HepG2 (cell line): ENCODE measurements around the gene GINS2. TPM values are rescaled to one million over a fixed set of nuclear protein-coding genes. Genes with fewer than 3 reads are reported as not detected.

Source experiments
- ATAC-seq: fragments of 200-7000 bp; cut with Tn5 transposase; 3 replicates; pipeline ENCODE4 v1.9.1; 2020; ENCODE audit warnings: mild to moderate bottlenecking, moderate library complexity
- BruUV-seq: library from RNA; stranded (reverse); fragments of 400-500 nt; replicated peaks from 2 replicates; lab custom pipeline; 2021; lab: Mats Ljungman, UMichigan
- CTCF ChIA-PET: fragments of 300-600 bp; formaldehyde crosslinking; extraction: SDS; loops from one replicate; lab custom pipeline; 2021; ENCODE audit warnings: low total read pairs, inconsistent platforms, low intra/inter-chr PET ratio; lab: Yijun Ruan, JAX
- POLR2A ChIA-PET: fragments of 350-600 bp; sonication (Branson Sonifier 250); formaldehyde crosslinking; loops from one replicate; lab custom pipeline; 2020; ENCODE audit warnings: antibody characterized with exemption, inconsistent platforms; lab: Yijun Ruan, JAX
- DNase-seq: peaks from one replicate; pipeline ENCODE4 v3.0.0-alpha.2; 2015; ENCODE audit warnings: low spot score
- FAIRE-seq: peaks from 3 replicates; lab custom pipeline; 2011; peaks lifted over from hg19 to GRCh38; lab: Jason Lieb, UNC
- H2AFZ ChIP-seq: one replicate; pipeline ENCODE4 v1.6.1; 2011; ENCODE audit warnings: low read length, inconsistent platforms
- H3K27ac ChIP-seq: fragments of 300-600 bp; 3 replicates; pipeline ENCODE4 v1.8.0; 2011; ENCODE audit warnings: mixed run types, mild to moderate bottlenecking, mixed read lengths, low read length, inconsistent platforms; ENCODE audit not compliant: insufficient read depth; ENCODE audit errors: extremely low read length
- H3K27me3 ChIP-seq, 2 experiments: fragments of 200-600 bp in 1 of 2; 2 replicates in 1 of 2; 3 replicates in 1 of 2; pipeline versions ENCODE4 v1.6.0 to v1.8.0; 2011; ENCODE audit warnings: low read length in 2 of 2, mild to moderate bottlenecking in 2 of 2, moderate library complexity in 2 of 2, inconsistent platforms in 1 of 2; ENCODE audit not compliant: insufficient read depth in 2 of 2, control insufficient read depth in 1 of 2
- H3K36me3 ChIP-seq, 2 experiments: fragments of 200-600 bp in 1 of 2; replicated peaks in 1 of 2; 2 replicates in 1 of 2; 3 replicates in 1 of 2; pipeline versions ENCODE4 v1.5.1 to v1.8.0; 2011; ENCODE audit warnings: low read length in 2 of 2, inconsistent platforms in 1 of 2; ENCODE audit not compliant: insufficient read depth in 2 of 2, control insufficient read depth in 1 of 2
- H3K4me1 ChIP-seq: 2 replicates; pipeline ENCODE4 v1.5.1; 2012; ENCODE audit warnings: low read length, inconsistent platforms; ENCODE audit not compliant: insufficient read depth
- H3K4me2 ChIP-seq: 2 replicates; pipeline ENCODE4 v1.6.0; 2011; ENCODE audit warnings: low read depth, low read length, inconsistent platforms
- H3K4me3 ChIP-seq, 3 experiments: fragments of 200-600 bp in 1 of 3; sonication (generic), shearing (Covaris generic) in 1 of 3; replicated peaks in 1 of 3; 2 replicates each; pipeline ENCODE4 v1.5.1; 2011 to 2016; ENCODE audit warnings: low read length in 3 of 3, inconsistent platforms in 2 of 3, low read depth in 2 of 3, mild to moderate bottlenecking in 2 of 3, control low read depth in 1 of 3, mixed read lengths in 1 of 3; ENCODE audit not compliant: insufficient read depth in 1 of 3
- H3K79me2 ChIP-seq: one replicate; pipeline ENCODE4 v1.6.1; 2011; ENCODE audit warnings: low read length, inconsistent platforms; ENCODE audit not compliant: insufficient read depth
- H3K9ac ChIP-seq: 2 replicates; pipeline ENCODE4 v1.6.0; 2011; ENCODE audit warnings: mild to moderate bottlenecking, low read depth, low read length, inconsistent platforms; ENCODE audit not compliant: insufficient read depth
- H3K9me3 ChIP-seq: 2 replicates; pipeline ENCODE4 v1.5.1; 2012; ENCODE audit warnings: mild to moderate bottlenecking, low read length
- H4K20me1 ChIP-seq: 2 replicates; pipeline ENCODE4 v1.6.0; 2011; ENCODE audit warnings: inconsistent platforms, mild to moderate bottlenecking, low read length, moderate library complexity; ENCODE audit not compliant: insufficient read depth
- AGO2 ChIP-seq: fragments of 200-400 bp; formaldehyde crosslinking; optimal IDR thresholded peaks from 2 replicates; pipeline ENCODE3; 2017; ENCODE audit warnings: mild to moderate bottlenecking, low read depth, low read length, moderate library complexity
- CENPT ChIP-seq: sonication (generic); formaldehyde crosslinking; IDR thresholded peaks from 2 replicates; pipeline ENCODE4 v1.8.0; 2022; ENCODE audit warnings: low read depth, mild to moderate bottlenecking, moderate library complexity, missing genetic modification reagents
- HINFP ChIP-seq: sonication (generic); formaldehyde crosslinking; IDR thresholded peaks from 2 replicates; pipeline ENCODE4 v1.4.0; 2020; ENCODE audit warnings: low read depth, mild to moderate bottlenecking, missing genetic modification reagents
- HNRNPK ChIP-seq: fragments of 200-400 bp; formaldehyde crosslinking; IDR thresholded peaks from 2 replicates; pipeline ENCODE4 v1.6.1; 2018; ENCODE audit warnings: low read length, low read depth, moderate library complexity, mild to moderate bottlenecking; ENCODE audit not compliant: poor library complexity, severe bottlenecking
- KAT2B ChIP-seq: fragments of 150-350 bp; IDR thresholded peaks from 2 replicates; pipeline ENCODE4 v1.6.1; 2014; ENCODE audit warnings: low read depth, low read length, borderline replicate concordance
- MTA3 ChIP-seq: sonication (generic); formaldehyde crosslinking; IDR thresholded peaks from 2 replicates; pipeline ENCODE4 v1.4.0; 2020; ENCODE audit warnings: missing genetic modification reagents
- SOX6 ChIP-seq, 2 experiments: fragments of 450-650 bp in 1 of 2; sonication (generic) in 1 of 2; formaldehyde crosslinking in 1 of 2; IDR thresholded peaks; 2 replicates each; pipeline versions ENCODE4 v1.4.0 to v1.6.1; 2017 to 2020; ENCODE audit warnings: antibody characterized with exemption in 1 of 2, mild to moderate bottlenecking in 1 of 2, missing genetic modification reagents in 1 of 2
- ZNF263 ChIP-seq: sonication (generic); formaldehyde crosslinking; IDR thresholded peaks from 2 replicates; pipeline ENCODE4 v1.4.0; 2020; ENCODE audit warnings: missing genetic modification reagents
- ZNF281 ChIP-seq: sonication (generic); formaldehyde crosslinking; IDR thresholded peaks from 2 replicates; pipeline ENCODE4 v1.4.0; 2020; ENCODE audit warnings: missing genetic modification reagents, borderline replicate concordance
- ZNF589 ChIP-seq: sonication (generic); formaldehyde crosslinking; conservative IDR thresholded peaks from 2 replicates; pipeline ENCODE4 v1.8.0; 2022; ENCODE audit warnings: mild to moderate bottlenecking, moderate library complexity, missing genetic modification reagents
- WGBS: methylation state at CpG from one replicate; pipeline ENCODE4 v1.1.6; 2017; ENCODE audit warnings: low lambda C conversion rate; 5-methylcytosine and 5-hydroxymethylcytosine counted together
- in situ Hi-C: cut with HindIII; loops from 2 replicates; pipeline ENCODE4 v1.10.0; 2017; ENCODE audit warnings: low pct_unique_long_range_greater_than_20kb; ENCODE audit not compliant: extremely low pct_ligation_motif_present
- intact Hi-C: fragments of 100-400 bp; cut with micrococcal nuclease; formaldehyde crosslinking; loops from one replicate; pipeline ENCODE4 v1.10.0; 2022; ENCODE audit not compliant: unreplicated experiment
- polyA plus RNA-seq, 8 experiments: library from polyadenylated mRNA; depleted of rRNA in 3 of 8; stranded (reverse) in 7 of 8; unstranded in 1 of 8; fragments of >200 nt; fragmentation: Illumina TruSeq in 4 of 8; extraction: Trizol in 4 of 8; gene quantifications; 2 replicates each; pipeline versions ENCODE4 v1.2.1 to v1.2.3, GENCODE V29; 2011 to 2016; ENCODE audit warnings: low read depth in 4 of 8, missing spikeins in 1 of 8, mixed read lengths in 1 of 8; ENCODE audit not compliant: insufficient read depth in 1 of 8
- total RNA-seq, 5 experiments: library from RNA; depleted of rRNA; stranded (reverse); fragments of >200 nt; fragmentation: Illumina TruSeq; extraction: Trizol; gene quantifications; 2 replicates each; pipeline ENCODE4 v1.2.3, GENCODE V29; 2016; ENCODE audit warnings: low read depth in 1 of 5

The GINS2 gene
- total and polyA plus RNA-seq, 2 of the 13 experiments (the other 11 are each of a cell fraction or from before 2014, with no cell fraction given): 10.6 to 48.3 TPM

DNA sequence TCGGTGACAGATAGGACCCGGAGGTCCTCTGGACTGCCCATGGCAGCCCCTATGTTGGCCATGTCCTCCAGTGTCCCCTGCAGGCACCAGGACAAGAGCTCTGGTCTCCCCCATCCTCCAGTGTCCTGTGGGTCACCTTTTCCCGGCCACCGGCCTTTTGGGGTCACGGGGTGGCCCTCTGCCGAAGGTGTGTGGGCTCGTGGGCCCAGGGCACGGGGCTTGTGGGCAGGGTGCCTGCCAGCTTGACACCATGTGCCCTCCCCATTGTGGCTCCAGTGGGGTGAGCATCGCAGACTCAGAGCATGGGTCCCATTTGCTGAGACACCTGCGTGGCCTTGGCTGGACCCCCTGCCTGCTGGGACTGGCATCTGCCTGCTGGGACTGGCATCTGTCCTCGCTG is 57.5 kb downstream of the GINS2 start:
- no peak for FAIRE-seq
- no peaks in the 10 kb centered on the region for H3K27me3 ChIP-seq
- intact Hi-C loops: no loop called here
- peak; percentile 7 for TF ChIP-seq AGO2
- no peak for TF ChIP-seq ZNF589 (CRISPR knock-in tag)
- TF ChIP-seq, all 625 proteins: peak for 1
- Histone ChIP-seq H3K79me2 (peaks cover 86% of the 10 kb centered on the region), H3K4me1 (0 out of 2 replicates have a peak, but pooled peaks cover 5% of the 10 kb centered on the region), H3K4me3 (no peak overlapping the region), H3K27ac (no peak overlapping the region), H2AFZ (no peak overlapping the region), H3K4me2 (no peak overlapping the region), H4K20me1 (peaks cover 95% of the 10 kb centered on the region; the same call in 1 of the 2 replicates), H3K9ac (no peak overlapping the region), H3K36me3 (peaks cover 28 to 49% of the 10 kb centered on the region in 2 experiments), H3K9me3 (peaks cover 12% of the 10 kb centered on the region)
- POLR2A ChIA-PET: no interaction called here
- DNase-seq (no peak), ATAC-seq (no peak)
- CTCF ChIA-PET: no interaction called here
- no TSS peak for BruUV-seq
- WGBS: 96% methylated on average over 5 of the region's 11 CpGs
- in situ Hi-C loops: no loop called here

GRCh38 chr16:85629853-85630252 is 58.9 kb downstream of the GINS2 start:
- ChIA-PET POLR2A (no interaction called here), CTCF (no interaction called here)
- FAIRE-seq (no peak), DNase-seq (no peak), ATAC-seq (no peak)
- Histone ChIP-seq H3K9ac (no peak overlapping the region), H3K36me3 (peaks cover 21 to 44% of the 10 kb centered on the region in 2 experiments; a peak in 4 of 5 replicates), H3K79me2 (peaks cover 90% of the 10 kb centered on the region), H3K4me3 (no peak overlapping the region), H3K9me3 (peaks cover 12% of the 10 kb centered on the region), H3K27me3 (no peaks in the 10 kb centered on the region), H3K27ac (no peak overlapping the region), H4K20me1 (peaks cover 96% of the 10 kb centered on the region; the same call in 1 of the 2 replicates), H3K4me2 (no peak overlapping the region), H2AFZ (no peak overlapping the region), H3K4me1 (0 out of 2 replicates have a peak, but pooled peaks cover 5% of the 10 kb centered on the region)
- BruUV-seq: no TSS peak
- in situ Hi-C loops (no loop called here), intact Hi-C loops (no loop called here)
- 100% methylated on average over 5 of the region's 5 CpGs for WGBS
- no peak for TF ChIP-seq HINFP (CRISPR knock-in tag)
- TF ChIP-seq ZNF263 (CRISPR knock-in tag): no peak
- no peak for TF ChIP-seq KAT2B
- no peak for TF ChIP-seq HNRNPK
- no peak for TF ChIP-seq ZNF281 (CRISPR knock-in tag)
- no peak for TF ChIP-seq CENPT
- TF ChIP-seq SOX6 (IDR thresholded peaks at IDR 0.05): no peak
- no peak for TF ChIP-seq SOX6 (CRISPR knock-in tag; IDR thresholded peaks at IDR 0.05)
- TF ChIP-seq MTA3 (CRISPR knock-in tag): no peak
